ENCODE data around the gene APBB2.

Gene APBB2

DNA sequence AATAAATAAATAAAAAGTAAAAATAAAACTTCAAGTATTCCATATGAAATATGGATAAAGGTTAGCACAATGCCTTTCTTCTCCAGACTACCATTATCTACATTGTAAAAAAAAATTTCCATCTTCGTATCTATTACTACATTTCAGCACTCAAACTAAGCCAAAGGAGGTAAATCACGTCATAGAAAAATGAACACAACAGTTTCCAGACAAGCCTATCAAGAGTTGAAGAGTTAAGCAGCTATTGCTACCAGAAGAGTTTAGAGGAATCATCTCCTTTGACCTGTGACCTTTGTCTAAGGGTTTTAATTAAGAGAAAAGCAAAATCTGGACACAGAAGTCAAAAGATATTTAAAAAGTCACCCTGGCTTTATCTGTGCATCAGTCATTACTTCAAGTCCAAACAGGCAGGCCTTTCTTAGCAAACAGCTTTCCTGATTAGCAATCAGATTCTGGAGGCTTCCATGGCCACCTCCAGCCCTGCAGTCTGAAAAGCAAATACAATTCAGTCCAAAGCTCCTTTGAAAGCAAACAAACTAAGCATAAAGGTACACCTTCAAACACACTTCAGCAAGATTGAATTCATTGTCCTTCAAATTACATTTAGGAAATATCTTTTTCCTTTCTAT is 82.2 kb downstream of the APBB2 start:
- no peak for DNase-seq

DNA sequence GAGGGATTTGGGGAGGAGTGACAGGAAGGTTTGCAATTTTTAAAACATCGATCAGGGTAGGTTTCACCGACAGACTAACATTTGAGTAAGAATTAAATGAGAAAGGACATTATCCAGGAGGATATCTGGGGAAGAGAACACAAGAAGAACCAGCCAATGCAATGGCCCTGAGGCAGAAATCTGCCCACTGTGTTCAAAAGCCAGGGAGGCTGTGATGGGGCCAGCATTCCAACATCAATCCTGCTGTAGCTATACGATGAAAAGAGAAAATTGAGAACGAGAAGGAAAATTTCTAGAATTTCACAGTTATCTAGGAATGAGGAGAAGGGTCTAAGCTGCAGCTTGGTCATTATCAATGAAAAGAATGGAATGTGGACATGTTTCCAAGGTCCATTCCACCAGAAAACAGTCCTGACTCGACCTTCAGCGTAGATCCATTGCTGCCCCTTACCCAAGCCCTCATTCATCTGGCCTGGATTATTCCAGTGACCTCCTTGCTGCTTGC is 84.4 kb downstream of the APBB2 start:
- no peak for DNase-seq

DNA sequence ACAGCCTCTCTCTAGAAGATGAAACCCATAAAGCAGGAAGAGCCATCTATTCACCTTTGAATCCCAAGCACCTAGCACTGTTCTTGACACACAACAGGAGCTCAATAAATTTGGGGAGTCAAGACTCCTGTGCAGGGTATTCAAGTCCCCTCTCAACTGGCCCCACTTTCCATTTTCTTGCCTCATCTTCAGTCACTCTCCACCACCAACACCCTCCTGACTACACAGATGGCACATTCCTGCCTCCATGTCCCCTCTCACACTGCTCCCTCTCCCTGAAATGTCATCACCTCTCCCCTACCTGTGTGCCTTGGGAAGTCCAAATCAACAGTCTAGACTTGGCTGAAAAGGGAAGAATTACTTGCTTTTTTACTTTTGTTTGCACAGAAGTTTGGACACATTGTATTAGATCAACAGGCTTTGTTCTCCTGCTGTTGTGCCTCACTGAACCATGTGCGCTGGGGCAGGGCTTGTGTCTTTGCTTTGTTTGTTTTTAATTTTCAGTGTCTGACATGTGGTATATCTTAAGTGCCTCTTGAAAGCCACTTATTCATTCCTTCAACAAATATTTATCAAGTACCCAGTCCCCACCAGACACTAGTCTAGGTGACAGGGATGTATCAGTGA is 85.1 kb downstream of the APBB2 start:
- DNase-seq, result no peak

DNA sequence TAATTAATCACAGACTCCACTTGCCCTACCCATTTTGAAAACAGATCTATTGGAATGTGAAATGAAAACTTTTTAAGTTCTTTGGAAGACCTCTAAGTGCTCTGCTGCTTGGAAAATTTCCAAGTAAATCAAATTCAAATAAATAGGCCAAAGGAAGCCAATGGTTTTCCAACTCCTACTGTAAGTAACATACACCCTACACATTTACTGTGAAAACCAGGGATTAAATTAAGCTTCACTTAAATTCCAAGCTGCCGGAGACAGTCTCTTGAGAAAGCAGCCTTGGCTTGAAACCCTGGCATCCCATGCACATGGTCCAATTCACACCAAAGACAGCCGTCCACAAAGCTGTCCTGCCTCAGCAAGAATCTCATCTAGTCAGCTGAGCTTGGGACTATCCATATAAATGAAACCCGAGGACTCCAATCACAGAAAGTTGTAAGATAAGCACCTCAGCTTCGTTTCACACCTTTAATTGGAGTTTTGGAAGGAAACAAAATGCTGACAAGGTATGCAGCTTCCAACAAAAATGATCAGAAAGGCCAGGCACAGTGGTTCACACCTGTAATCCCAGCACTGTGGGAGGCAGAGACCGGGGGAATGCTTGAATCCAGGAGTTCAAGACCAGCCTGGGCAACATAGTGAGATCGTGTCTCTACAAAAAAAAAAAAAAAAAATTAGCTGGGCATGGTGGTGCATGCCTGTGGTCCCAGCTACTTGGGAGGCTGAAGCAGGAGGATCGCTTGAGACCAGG is 88.6 kb downstream of the APBB2 start:
- peak; percentile 34 for DNase-seq

DNA sequence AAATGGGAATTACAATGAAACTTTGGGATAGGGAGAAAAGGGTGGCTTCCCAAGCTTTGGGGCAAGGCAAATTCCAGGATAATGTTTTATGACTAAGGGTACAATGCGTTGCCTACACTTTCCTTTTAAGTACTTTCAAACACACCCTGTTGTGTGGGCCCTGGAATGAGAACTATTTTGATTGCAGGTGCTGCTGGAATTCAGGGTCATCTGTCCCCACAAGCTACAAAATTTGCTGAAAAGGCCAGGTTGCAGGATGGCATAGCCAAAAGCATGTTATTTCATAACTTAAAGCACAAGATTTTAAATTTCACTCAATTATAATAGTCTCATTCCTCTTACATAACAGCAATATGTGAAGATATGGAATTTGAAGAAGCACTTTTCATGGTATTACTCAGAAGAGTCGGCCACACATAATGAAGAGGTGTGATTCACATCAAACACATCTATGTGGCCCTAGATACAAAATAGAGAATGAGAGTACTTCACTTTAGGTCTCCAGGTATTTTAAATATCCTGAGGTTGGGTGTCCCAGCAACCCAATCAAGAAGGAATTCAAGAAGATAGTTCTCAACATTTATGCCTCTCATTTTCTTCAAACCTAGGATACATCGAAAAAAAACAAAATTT is 89.3 kb downstream of the APBB2 start:
- DNase-seq, result no peak

DNA sequence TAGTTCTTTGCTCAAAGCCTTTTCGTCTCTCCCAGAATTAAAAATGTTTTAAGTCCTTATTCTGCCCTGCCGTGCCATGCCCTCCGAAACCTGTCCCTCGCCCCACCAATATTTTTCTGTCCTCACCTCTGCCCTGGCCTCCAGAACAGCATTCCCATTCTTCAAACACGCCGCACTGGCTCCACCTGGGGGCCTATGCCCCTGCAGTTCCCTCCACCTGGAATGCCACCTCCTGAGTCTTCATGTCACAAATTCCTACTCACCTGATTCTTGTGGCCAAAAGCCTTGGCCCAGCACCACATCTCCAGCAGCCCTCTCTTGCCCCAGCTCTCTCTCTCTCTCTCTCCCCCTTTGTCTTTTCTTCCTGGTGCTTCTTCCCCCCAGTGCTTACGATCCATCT is 91.6 kb downstream of the APBB2 start:
- no peak for DNase-seq

DNA sequence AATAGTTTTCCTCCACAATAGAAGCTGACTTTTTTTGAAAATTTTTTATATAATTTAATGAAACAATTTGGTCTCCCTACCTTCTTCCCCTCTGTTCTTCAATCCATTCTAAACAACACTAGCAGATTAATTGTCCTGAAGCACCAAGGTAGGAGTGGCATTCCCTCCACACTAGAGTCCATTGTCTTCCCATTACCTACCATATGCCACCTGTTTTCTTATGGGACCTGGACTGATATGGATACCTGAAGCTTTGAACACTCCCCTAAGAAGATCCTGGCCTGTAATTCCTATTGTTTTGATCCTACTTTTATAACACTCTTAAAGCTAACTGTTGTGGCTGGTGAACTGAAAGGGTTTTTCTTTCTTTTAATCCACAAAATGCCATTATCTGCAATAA is 92.0 kb downstream of the APBB2 start:
- DNase-seq, result no peak

DNA sequence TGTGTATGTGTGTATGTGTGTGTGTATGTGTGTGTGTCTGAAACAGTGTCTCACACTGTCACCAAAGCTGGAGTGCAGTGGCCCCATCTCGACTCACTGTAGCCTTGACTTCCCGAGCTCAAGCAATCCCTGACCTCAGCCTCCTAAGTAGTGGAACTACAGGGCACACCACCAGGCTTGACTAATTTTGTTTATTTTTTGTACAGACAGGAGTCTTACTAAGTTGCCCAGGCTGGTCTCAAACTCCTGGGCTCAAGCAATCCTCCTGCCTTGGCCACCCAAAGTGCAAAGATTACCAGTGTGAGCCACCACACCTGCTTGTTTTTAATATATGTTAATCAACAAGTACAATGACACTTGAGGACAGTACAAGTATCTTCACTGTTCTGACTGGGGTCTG is 92.4 kb downstream of the APBB2 start:
- no peak for DNase-seq

DNA sequence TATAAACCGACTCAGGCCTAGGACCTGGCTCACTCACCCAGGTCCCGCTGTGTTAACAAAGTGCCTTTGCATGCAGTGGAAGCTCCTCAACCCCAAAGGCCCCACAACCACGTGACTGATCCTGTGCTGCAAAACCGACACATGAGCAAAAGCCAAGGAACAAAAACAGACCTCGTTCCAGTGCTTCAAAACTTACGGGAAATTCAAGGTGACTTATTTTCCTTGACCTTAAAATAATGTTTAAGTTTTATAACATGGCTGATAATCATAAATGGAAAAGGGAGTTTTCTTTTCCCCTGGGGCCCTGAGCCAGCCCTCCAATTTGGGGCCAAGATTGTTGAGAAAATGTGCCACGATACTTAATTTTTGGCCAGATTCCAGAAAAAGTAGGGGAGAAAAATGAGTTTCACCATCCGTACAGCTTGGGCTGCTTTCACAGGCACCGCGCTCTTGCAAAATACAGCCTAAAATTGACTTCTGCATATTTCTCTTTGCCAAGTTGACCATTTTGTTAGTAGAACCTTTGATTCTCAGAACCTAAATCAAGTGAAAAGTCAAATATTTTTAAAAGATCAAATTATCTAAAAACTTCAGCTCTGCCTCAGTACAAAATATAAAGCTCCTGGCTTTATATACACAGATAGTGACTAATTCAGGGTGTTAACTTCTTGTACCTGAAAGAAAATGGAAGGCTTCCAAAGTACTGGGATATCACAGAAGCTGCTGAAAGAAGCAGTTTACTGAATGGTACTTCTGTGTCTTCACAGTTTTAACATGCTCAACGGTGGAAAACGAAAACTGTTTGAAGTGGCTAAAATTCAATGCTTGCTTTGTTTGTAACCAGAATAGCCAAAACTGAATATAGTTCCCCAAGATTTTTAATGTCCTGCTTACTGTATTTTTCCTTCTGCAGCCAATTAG is 93.8 kb downstream of the APBB2 start:
- peak; percentile 44 for DNase-seq

DNA sequence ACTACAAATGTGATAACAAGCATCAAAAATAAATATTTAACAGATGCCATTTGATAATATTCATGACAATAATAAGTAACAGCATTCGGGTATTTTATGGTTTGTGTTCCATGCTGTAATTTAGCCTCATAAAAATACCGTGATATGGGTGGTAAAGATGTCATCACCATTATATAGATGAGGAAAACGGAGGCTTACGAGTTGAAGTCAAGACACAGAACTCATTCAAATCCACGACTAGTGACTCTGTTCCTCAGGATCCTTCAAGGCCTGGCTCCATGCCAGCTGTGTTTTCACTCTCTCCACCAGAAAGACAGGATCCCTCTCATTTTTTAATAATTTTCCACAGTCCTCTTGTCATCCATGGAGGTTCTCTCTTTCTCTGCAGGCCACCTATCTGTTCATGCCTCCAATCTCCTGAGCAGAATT is 94.5 kb downstream of the APBB2 start:
- no peak for DNase-seq

DNA sequence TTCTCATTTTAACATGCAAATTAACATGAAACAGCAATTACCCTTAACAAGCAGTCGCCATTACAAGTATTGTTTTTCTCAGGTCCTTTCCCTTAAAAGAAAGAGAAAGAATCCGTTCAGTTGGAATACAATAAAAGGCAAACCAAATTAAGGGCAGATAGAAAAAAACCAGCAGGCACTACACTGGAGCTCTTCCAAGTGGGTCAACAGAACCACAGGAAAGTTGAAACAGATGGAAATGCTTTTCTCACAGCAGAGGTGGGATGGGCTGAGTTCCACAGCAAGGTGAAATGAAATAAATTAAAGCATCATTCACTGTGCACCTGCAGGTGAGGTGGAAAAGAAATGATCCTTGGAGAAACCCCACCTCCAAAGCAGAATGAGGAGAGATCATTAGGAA is 102.6 kb downstream of the APBB2 start:
- no peak for DNase-seq

DNA sequence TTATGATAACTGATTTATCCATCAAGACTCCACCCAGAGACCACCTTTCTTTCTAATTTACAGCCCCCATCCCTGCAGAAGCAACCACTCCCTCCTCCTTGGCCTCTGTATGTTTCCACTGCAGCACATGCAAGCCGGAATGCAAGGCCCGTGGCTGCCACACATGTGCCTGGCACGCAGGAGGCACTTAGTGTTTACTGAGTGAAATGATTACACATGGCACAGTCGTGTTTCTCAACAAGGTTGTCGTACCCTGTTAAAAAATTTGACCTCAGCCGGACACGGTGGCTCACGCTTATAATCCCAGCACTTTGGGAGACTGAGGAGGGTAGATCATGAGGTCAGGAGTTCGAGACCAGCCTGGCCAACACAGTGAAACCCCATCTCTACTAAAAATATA is 104.3 kb downstream of the APBB2 start:
- DNase-seq, result no peak

DNA sequence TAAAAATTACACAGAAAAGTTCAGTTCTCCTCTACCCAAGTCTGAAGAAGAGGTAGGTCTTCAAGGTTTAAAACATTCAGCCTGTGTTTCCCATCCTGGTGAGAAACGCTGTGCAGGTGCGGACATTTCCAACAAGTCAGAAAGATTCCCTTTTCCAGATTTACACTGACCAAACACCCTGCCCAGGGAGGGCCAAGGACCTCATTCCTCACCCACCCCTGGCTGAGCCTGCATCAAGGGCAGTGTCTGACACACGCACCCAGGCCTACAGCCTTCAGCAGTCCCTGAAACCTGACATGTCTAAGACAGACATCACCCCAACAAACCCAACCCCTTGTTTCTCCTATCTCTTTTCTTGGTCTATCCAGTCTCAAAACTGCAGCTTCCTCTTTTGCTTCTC is 105.9 kb downstream of the APBB2 start:
- no peak for DNase-seq

DNA sequence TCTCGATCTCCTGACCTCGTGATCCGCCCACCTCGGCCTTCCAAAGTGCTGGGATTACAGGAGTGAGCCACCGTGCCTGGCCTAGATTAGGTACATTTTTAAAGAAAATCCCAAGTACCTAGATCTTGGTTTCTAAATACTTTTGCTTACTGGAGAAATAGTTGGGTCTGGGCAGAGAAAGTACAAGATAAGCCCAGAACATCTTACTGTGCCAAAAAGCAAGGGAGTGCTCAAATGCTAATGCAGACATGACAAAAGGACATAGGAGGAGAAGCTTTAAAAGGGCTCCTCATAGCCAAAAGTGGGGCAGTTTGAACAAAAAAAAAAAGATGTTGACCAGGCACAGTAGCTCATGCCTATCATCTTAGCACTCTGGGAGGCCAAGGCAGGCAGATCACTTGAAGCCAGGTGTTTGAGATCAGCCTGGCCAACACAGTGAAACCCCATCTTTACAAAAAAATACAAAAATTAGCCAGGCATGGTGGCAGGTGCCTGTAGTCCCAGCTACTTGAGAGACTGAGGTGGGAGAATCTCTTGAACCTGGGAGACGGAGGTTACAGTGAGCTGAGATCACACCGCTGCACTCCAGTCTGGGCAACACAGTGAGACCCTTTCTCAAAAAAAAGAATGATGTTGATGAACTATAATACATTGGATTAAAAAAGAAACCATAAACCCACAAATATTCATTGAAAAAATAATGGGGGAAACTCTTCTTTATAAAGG is 107.5 kb downstream of the APBB2 start:
- no peak for DNase-seq

DNA sequence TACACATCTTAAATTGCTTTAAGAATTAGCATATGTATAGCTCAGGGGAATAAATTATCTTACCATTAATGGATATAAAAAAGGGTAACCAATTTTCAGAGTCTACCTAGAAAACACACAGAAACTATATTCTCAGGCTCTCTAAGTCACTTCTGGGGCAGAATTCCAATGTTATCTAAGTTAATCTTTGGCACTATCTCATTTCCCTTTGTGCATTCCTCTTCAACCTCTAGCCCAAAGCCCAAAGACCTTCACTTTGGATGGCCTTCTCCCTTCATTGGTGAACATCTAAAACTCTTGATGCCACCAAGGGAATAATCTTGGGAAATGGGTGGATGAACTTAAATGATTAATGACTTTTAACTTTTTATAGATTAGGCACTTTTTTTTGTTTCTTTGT is 108.3 kb downstream of the APBB2 start:
- DNase-seq, result no peak

DNA sequence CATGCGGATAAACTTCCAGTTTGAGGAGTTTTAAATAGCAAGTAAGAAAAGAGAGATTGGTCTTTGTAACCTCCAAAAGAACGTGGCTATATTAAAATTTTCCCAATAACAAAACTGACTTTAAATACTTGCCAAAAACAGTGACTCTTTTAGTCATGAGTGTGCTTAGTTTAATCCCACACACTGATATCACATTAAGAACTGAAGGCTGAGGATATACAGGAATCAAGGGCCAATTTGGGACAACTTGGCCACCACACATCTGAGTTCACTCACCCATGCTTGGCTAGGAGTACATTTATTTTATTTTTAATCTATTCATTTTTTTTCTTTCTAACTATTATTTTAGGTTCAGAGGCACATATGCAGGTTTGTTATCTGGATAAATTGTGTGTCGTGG is 110.2 kb downstream of the APBB2 start:
- DNase-seq, result no peak

DNA sequence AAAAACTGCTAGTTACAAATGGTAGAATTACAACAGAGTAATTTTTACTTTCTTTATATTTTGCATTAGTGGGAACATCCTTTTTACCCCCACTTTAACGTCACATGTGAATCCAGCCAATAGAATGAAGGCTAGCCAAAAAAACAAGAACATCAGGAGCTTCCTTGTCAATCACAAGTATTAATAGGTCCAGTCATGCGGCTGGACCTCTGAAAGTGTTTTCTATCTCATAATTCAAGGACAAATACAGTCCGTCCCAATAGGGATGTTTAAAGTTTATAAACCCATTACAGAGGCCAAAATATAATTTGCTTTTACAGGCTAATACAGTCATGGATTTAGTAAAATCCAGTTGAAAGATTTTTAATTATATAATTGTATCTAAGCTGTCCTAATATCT is 110.7 kb downstream of the APBB2 start:
- no peak for DNase-seq

DNA sequence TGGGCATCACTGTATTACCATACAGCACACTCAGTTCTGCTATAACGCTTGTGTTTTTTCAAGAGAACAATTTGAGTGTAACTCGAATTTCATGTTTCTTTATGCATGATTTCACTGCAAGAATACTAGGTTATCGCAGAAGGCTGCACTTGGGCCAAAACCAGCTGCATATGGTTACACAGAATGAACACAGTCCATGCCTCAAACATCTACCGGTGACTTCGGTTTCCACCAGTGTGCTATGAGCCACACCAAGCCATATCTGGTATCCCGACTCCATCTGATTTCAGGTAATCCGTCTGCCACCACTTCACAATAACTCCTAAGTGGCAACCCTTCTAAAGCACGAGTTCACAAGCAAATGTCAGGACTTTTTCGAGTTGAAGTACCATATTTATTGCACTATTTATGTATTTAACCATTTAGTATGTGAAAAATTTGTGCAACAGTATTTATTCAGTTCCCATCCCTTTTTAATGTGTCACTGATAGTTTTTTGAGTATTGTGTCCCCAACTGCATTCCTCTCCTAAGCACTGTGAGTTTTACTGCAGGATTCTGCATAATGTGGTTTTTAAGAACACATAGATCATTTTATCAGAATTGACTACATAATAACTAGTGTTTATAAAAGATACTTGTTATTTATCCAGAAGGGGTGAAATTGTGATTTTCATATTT is 111.8 kb downstream of the APBB2 start:
- DNase-seq, result peak; percentile 35

DNA sequence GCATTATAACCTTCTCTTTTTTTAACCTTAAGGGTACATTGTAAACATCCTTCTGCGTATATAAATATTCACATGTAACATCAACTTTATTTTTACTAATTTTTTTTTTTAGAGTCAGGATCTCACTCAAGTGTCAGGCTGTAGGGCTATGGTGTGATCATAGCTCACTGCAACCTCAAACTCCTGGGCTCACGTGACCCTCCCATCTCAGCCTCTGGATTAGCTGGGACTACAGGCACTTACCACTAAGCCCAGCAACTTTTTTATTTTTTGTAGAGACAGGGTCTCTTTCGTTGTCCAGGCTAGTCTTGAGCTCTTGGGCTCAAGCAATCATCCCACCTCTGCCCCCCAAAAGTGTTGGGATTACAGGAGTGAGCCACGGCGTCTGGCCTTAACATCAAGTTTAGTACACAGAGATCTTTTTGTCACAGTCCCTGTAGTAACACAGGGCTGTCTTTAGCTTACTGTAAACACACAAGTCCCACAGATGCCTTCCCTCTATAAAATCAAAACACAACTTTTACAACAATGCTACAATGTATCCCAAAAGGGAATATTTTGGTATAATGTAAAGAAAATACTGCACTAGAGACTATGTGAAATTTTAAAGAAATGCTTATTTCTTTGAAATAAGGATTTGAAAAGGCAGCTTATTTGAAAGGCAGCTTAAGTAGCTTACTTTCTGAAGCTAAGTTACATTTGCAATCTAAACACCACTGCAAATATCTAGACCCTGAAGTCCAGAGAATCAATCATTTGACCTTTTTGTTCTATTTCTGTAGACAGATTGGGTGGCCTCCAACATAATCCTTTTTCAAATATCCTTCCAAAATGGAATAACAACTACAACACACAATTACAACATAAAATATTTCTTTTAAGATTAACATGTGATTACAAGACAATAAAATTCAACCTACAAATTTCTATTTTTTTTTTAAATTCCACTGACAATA is 116.0 kb downstream of the APBB2 start:
- DNase-seq, result no peak

DNA sequence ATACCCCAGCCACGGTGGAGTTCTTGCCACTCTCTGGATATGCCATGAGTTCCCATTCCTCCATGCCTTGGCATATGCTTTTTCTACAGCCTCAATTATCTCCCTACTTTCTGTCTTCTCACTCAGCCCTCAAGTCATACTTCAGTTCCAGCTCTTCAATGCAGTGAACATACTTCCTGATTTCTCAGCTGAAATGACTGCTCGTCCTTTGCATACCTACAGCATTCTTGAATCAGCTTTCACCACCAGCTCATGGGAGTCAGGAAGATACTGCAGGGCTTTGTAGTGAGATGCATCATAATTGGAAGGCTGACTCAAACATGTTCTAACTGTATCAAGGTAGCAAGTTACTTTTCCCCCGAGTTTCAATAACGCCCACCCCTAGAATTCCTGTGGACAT is 118.4 kb downstream of the APBB2 start:
- no peak for DNase-seq

Data from eye (tissue), 1 donor.